CD4-positive, alpha-beta T cell treated with Interleukin-6 at 100 ng/mL for 8 hours (primary cell): ENCODE measurements around the gene CDH13.

Experiments
- DNase-seq: peaks from one replicate; pipeline ENCODE4 v3.0.0-alpha.2; 2020; ENCODE audit warnings: mixed read lengths, low spot score

CDH13 gene

DNA sequence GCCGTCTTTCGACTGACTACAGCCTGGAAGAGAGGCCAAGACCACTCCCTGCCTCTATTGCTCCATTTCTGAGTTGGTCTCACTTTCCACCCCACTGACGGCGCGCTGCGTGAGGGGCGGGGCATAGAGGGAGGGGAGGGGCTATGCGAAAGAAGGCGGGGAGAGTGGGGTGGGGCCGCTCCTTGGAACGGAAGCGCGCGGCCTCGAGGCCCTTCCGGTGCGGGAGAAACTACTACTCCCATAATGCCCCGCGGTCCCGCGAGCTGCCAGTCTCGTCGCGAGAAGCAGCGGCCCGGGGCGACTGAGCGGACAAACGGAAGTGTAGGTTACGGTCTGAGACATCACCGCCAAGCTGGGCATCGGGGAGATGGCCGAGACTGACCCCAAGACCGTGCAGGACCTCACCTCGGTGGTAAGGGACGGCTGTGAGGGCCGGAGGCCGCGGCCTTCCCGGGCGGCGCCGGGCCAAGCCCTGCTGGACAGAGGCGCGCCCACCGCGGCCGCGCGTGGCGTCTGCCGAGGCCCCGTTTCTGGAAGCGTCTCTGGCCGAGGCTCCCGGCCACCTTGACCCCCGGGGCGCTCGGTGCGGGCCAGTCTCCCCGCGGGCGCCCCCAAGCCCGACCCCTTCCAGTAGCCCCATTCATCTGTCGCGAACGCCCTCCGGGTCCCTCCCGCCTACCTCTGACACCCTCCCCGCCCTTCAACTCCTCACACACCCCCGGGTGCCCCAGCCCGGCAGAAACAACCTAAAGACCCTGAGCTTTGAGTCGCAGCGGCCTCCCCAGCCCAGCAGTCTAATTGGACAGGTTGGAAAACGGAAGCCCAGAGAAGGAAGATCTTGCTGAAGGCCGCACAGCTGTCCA is 1181.2 kb downstream of the CDH13 start, which contains the start of gene HSBP1:
Gene HSBP1 (plus strand): TSS at position 269 of the 863 bp plus-strand sequence. CDS start 99 bp downstream, at position 368.
- DNase-seq: peak; percentile 94

DNA sequence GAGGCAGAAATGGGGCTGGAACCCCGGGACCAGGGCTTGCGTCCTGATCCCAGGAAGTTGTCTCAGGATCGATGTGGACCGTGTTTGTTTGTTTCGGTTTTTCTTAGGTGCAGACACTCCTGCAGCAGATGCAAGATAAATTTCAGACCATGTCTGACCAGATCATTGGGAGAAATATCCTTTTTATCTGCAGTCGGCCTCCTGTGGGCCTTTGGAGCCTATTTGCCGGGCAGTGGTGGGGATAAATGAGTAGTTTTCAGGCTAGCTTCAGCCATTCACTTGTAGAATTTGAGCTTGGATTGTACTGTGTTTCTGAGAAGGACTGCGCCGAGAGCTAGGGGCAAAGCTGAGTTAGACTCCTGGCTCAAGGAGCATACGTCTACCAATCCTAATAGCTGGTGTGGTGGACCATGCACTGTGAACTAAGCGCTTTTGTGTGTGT is 1181.8 kb downstream of the CDH13 start:
- no peak for DNase-seq

DNA sequence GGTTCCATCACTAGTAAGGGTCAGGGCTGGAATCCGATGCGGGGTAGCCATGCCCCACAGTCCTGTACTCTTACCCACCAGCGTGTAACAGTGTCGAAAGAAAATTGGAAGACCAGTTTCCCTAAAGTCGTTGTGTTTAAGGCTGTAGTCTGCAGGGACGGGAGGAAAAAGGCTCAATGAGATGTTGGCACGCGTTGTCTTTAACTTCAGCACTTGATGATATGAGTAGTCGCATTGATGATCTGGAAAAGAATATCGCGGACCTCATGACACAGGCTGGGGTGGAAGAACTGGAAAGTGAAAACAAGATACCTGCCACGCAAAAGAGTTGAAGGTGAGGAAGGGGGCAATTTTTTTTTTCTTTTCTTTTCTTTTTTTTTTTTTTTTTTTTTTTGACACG is 1182.3 kb downstream of the CDH13 start:
- DNase-seq: no peak

- no peak for DNase-seq
Observed at GRCh38 chr16:83810901-83811300, 1184.1 kb downstream of the CDH13 start.

DNA sequence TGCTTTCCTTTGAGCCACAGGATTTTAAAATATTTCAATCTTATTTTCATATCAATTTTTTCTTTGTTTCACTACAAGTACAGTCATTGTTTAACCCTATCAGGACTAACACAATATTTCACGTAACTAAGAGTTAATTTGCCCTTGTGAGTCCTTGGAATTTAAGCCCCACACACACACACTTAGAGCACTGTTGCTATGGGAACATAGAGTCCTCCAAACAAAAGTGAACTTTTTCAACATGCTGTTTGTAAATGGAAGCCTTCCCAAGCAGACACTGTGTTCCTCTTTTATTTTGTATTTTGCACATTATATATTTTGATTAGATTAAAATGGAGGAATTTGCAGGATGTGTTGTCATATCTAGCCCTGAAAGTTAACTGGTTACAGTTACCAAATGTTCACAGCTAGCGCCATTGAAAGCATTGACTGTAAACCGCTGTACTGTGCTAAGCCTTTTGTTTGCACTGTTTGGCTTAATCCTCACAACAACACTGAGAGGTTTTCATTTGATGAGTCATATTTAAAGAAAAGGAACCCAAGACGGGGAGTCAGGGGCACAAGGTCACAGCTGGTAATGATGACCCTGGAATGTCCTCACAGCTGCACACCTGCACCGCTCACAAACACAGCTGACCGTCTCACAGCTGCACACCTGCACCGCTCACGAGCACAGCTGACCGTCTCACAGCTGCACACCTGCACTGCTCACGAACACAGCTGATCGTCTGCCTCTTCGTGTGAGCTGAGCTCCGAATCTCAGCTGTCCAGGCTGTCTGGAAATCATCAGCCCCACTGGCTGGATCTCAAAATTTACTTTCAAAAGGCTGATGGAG is 1187.3 kb downstream of the CDH13 start:
- DNase-seq: no peak

DNA sequence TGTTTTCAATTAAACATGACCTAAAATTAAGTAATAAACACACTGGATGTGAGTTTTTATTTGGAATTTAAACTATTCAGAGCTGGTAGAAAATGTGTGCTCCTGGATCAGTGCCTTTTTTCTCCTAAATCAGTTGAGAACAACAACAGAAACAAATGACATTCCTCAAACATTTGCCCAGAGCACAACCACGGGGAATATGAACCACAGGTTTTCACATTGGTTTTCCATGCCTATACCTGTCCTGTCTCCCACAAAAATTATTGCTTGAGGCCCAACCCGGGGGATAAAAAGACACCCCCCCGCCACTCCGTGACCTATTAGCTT is 1187.9 kb downstream of the CDH13 start:
- no peak for DNase-seq

DNA sequence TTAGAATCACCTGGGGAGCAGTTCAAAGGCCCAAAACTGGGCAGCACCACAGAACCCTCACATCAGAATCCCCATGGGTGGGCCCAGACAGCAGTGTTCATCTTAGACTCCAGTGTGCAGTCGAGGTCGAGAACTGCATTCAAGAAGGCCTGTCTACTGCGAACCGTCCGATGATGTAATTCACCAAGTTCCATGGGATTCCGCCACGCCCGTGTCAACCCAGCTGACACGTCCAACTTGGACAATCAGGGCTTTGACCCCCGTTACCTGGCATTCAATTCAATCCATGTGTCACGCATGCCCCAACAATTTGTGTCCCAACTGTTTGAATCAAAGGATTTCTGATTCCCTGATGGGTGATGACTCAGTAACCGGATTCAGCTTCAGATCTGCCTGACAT is 1190.3 kb downstream of the CDH13 start:
- DNase-seq: no peak

- no peak for DNase-seq
Observed at GRCh38 chr16:83818276-83818675, 1191.5 kb downstream of the CDH13 start.

- DNase-seq: no peak
Observed at GRCh38 chr16:83819361-83819760, 1192.6 kb downstream of the CDH13 start.

GRCh38 chr16:83826146-83826913 is 1199.6 kb downstream of the CDH13 start:
- DNase-seq: peak; percentile 69

DNA sequence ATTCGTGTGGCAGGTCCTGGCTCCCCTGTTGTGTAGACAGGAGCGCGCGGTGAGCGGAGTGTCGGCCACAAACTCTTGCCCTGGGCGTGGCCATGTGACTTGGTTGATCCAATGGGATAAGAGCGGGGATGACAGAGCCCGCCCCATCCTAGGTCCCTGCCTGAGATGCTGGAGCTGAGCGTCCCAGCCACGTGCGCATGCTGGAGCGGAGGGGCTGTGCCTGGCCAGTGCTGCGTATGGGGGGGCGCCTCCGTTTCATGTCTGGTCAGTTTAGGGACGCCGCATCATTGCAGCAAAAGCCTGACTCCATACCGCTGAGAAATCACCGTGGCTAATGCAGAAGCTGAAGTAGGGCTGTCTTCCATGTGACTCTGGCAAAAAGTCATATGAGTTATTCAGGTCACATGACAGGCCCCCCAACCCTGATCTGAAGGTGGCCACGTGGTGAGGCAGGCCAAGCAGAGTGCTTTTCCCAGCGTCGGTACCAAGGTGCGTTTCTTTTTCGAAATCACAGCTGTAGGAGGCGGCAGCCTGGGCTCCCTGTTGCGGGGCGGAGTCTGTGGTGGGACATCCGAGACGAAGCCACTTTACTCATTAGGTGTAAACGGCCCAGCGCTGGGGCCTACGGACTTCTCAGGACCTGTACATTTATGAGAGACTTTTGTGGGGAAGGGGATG is 1203.5 kb downstream of the CDH13 start:
- DNase-seq: no peak

- no peak for DNase-seq
Observed at GRCh38 chr16:83830769-83831455, 1204.1 kb downstream of the CDH13 start.

DNA sequence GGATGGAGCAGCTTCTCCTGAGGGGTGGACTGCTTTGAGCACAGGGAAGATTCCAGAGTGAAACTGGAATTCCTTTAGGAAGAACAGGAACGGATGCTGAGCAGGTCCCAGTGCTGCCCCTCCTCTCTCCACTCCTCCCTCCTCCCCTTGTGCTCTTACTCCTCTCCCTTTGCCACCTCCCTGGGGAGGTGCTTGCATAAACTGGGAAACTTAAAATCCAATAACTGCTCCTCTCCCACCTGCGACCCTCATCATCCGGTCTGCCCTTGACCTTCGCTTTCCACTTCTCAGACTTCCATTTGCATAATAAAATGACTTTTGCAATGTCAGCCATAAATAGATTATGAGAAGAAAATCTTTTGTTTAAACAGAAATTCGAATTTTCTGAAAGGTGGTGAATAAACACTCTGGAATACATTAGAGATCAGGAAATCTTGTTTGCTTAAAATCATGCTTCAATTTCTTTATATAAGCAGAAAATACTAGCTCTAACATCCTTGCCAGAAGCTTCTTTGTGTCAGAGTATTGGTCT is 1204.8 kb downstream of the CDH13 start:
- no peak for DNase-seq

DNA sequence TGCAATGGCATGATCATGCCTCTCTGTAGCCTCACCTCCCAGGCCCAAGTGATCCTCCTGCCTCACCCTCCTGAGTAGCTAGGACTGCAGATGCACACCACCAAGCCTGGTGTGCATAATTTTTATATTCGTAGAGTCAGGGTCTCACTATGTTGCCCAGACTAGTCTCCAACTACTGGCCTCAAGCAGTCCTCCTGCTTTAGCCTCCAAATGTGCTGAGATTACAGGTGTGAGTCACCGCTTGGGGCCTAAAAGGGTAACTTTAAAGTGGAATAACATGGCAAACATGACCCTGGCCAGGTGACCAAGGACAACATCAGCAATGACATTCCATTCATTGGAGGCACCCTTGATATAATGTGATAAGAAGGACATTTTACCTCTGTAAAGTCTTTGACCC is 1207.2 kb downstream of the CDH13 start:
- no peak for DNase-seq

DNA sequence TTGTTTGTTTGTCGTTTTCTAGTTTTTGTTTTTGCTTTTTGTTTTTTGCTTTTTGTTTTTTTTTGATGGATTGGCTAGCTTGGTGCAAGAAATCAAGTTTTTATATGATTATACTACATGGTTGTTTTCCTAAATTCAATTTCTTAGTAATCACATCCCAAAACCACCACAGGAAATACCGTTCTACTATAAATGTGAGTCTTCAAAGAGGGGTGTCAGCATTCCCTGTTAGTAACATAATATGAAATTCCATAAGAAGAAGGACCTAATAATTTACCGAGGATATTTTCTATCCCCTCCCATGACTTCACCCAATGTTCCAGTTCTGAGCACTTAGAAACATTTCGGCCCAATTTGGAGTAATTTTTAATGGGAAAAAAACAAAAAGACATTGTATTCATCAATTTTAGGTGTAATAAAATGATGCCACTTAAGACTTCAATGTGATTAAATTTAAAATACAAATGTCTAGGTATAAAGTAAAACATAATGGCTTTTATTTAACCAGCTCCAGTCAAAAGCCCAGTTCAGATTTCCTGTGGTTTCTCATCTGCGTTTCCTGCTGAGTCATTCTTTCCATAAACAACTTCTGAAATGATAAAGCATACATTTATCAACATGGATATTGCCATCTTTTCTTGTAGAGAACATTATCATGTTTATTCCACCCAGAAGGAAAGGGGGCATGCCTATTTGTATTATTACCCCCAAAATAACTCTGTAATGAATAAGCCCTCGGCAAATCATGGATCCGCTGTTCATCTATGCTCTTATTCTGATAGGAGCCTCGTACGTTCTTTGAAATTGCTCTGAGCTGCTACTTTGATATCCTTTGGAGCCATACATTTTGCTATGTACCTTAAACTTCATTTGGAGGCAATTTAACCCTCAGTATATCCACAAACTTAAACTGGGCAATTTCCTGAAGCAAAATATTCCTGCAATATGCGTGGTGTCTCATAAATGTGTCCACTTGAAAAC is 1209.1 kb downstream of the CDH13 start:
- DNase-seq: no peak

- no peak for DNase-seq
Observed at GRCh38 chr16:83837566-83837965, 1210.8 kb downstream of the CDH13 start.

DNA sequence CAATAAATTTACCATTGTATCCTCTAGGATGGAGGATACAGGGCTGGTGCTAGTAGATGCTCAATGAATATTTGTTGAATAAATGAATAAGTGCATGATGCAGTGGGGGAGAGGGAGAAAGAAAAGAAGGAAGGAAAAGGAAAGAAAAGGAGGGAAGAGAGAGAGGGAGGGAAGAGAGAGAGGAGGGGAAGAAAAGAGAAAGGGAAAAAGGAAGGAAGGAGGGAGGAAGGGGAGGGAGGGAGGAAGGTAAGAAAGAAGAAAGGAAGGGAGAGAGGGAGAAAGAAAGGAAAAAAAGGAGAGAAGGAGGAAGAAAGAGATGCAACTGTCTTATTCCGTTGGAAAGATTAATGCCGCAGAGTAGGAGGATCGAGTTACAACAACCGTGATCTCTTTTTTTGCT is 1211.4 kb downstream of the CDH13 start:
- no peak for DNase-seq

- DNase-seq: no peak
Observed at GRCh38 chr16:83839561-83839960, 1212.8 kb downstream of the CDH13 start.

- no peak for DNase-seq
Observed at GRCh38 chr16:83840060-83840617, 1213.4 kb downstream of the CDH13 start.
